GM12864 (cell line): ENCODE results near the gene CACNA1C.
A peak's percentile ranks its signal among the peaks of the same experiment; 100 is the strongest.

Experiments
- DNase-seq: peaks from one replicate; pipeline ENCODE4 v3.0.0-alpha.2; 2011; ENCODE audit warnings: low read depth
- H3K4me3 ChIP-seq: 2 replicates; pipeline ENCODE4 v1.5.1; 2011; ENCODE audit warnings: mild to moderate bottlenecking, low read depth, low read length, control low read depth
- TF ChIP-seq, protein P1 (sequence below): IDR thresholded peaks from 2 replicates; pipeline ENCODE4 v1.5.1; 2011; ENCODE audit warnings: low read depth, mild to moderate bottlenecking, moderate library complexity, low read length, control low read depth, inconsistent platforms; ENCODE audit errors: missing control alignments

Gene CACNA1C

DNA sequence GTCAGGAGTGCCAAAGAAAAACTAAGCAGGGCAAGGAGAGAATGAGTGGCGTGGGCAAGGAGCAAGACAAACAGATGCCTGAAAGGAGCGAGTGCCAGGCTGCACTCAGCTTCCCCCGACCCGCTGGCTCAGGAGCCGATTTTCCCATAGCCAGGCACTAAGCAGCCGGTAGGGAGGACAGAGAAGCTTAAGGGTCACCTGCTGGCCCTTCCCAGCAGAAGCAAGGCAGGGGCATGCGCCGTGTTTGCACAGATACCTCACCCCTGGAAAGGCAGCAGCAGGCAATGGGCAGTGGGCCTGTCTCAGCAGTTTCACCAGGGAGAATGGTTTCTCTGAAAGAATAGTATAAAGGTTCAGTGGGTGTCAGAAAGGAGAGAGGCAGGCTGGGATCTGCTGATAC lies 637.1 kb downstream of the CACNA1C start:
- DNase-seq: no peak
- H3K4me3 ChIP-seq: no peak overlapping the region
- TF ChIP-seq, protein P1, sequence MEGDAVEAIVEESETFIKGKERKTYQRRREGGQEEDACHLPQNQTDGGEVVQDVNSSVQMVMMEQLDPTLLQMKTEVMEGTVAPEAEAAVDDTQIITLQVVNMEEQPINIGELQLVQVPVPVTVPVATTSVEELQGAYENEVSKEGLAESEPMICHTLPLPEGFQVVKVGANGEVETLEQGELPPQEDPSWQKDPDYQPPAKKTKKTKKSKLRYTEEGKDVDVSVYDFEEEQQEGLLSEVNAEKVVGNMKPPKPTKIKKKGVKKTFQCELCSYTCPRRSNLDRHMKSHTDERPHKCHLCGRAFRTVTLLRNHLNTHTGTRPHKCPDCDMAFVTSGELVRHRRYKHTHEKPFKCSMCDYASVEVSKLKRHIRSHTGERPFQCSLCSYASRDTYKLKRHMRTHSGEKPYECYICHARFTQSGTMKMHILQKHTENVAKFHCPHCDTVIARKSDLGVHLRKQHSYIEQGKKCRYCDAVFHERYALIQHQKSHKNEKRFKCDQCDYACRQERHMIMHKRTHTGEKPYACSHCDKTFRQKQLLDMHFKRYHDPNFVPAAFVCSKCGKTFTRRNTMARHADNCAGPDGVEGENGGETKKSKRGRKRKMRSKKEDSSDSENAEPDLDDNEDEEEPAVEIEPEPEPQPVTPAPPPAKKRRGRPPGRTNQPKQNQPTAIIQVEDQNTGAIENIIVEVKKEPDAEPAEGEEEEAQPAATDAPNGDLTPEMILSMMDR: no peak

DNA sequence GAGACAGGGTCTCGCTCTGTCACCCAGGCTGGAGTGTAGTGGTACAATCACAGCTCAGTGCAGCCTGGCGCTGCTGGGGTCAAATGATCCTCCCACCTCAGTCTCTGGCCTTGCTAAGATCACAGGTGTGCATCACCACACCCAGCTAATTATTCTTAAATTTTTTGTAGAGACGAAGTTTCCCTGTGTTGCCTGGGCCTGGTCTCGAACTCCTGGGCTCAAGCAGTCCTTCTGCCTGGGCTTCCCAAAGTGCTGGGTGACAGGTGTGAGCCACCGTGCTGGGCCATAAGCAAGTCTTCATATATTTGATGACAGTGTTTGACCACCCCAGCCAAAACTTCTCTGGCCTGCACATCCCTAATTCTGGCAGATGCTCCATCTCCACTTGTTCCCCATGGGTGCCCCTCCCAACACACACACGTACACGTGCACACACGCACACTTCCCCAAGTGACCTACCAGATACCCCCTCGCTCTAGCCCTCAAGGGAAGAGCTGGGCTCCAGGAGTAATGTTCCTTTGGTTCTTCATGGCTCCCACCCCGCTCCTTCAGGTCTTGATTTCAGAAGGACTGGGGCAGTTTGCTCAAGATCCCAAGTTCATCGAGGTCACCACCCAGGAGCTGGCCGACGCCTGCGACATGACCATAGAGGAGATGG lies 637.7 kb downstream of the CACNA1C start:
- DNase-seq: no peak
- TF ChIP-seq, protein P1: no peak
- H3K4me3 ChIP-seq: no peak overlapping the region

DNA sequence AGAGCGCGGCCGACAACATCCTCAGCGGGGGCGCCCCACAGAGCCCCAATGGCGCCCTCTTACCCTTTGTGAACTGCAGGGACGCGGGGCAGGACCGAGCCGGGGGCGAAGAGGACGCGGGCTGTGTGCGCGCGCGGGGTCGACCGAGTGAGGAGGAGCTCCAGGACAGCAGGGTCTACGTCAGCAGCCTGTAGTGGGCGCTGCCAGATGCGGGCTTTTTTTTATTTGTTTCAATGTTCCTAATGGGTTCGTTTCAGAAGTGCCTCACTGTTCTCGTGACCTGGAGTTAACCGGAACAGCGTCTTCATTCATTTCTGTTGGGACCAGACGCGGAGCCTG lies 638.2 kb downstream of the CACNA1C start:
- H3K4me3 ChIP-seq: peak overlapping the region; percentile 58
- DNase-seq: no peak
- TF ChIP-seq, protein P1: peak; percentile 17

DNA sequence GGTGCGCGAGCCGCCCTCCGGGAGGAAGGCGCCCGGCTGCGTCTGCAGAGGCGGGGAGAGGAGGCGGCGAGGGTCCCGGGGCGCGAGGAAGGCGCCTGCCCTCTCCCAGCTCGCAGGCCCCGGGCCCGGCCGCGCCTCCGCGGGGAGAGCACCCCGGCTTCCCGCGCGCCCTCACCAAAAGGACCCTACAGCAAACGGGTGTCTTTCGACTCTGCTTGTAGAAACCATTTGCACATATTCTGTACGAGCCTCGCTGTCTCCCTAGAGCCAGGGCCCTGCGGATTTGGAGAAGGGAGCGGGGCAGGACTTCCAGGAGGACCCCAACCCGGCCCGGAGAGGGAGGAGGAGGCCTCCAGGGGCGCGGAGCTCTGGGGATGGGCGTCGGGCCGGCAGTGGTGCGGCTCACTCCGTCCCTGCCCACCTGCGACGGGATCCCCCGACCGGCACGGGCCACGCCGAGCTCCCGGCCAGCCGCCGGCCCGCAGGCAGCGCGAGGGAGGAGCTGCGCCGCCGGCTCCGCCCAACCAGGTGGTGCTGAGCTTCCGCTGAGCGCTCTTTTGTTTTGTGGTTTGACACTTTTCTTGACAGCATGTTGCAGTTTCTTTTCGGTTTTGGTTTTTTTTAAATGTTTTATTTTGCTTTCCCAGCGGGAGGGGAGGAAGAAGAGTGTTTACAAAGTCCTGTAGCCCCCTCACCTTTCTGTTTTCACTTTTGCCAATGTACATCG lies 638.7 kb downstream of the CACNA1C start:
- DNase-seq: peak; percentile 26
- H3K4me3 ChIP-seq: peak overlapping the region; percentile 58
- TF ChIP-seq, protein P1: no peak

DNA sequence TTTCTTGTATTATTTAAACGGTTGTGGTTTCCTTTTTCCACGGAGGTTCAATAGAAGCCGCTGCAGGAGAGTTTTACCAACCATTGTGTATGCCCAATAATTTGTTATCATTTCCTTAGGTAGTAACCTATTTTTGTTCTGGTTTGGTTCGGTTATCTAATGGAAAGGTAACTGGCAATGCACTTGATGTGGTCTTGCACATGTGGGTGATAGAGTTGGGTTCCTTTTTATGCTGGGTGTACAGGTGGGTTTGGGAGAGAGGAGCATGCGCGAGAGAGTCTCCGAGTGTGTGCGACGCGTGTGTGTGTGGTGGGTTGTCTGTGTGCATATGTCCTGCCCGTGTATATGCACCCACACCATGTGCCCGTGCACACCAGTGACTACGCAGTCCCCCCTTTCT lies 639.3 kb downstream of the CACNA1C start:
- TF ChIP-seq, protein P1: no peak
- DNase-seq: no peak
- H3K4me3 ChIP-seq: peak overlapping the region; percentile 58

DNA sequence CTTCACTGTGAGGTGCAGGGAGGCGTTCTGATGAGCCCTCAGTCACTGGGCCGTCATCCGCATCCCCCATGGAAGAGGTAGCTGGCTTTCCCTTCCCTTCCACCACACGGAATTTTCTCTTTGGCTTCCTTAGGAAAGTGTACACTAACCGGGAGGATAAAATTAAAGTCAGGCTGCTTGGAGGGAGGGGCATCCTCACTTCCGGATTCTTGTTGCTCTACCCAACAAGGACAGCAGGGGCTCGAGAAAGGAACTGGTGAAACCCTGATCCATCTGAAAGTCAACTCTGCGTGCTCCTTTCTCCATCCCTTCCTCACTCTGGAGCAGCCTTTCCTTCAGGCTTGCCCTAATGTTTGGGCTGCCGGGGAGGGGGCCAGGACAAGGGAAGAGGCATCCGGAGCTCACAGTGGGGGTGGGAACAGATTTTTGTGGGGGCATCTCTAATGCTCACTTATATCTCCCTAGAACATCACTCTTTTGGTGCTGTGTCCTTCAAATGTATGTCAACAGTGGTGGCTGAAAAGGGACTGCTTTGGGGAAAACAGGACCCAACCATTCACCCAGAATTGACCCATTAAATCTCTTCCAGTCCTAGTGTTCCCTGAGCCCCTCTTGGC lies 640.6 kb downstream of the CACNA1C start:
- TF ChIP-seq, protein P1: peak; percentile 22
- no peak for DNase-seq
- H3K4me3 ChIP-seq: no peak overlapping the region
